ENCODE data around the gene SLC2A6. TPM values are rescaled to one million over a fixed set of nuclear protein-coding genes. Genes with fewer than 3 reads are reported as not detected.

The SLC2A6 gene
- total RNA-seq, 1 donor from 2014 or later, result 3.9 TPM

- no peak for DNase-seq (ENCODE audit: low spot score)
Measured at GRCh38 chr9:133477992-133478850, 678 bp downstream of the SLC2A6 start.

GRCh38 chr9:133477461-133477860 is 1.4 kb downstream of the SLC2A6 start:
- DNase-seq (ENCODE audit: low spot score), result no peak

GRCh38 chr9:133476941-133477340 is 2.0 kb downstream of the SLC2A6 start:
- no peak for DNase-seq (ENCODE audit: low spot score)

- DNase-seq (ENCODE audit: low spot score), result no peak
Measured at GRCh38 chr9:133476036-133476931, 2.6 kb downstream of the SLC2A6 start.

- no peak for DNase-seq (ENCODE audit: low spot score)
Measured at GRCh38 chr9:133475292-133476012, 3.4 kb downstream of the SLC2A6 start.

GRCh38 chr9:133474853-133475252 is 4.0 kb downstream of the SLC2A6 start:
- no peak for DNase-seq (ENCODE audit: low spot score)

- no peak for DNase-seq (ENCODE audit: low spot score)
Measured at GRCh38 chr9:133474215-133474614, 4.7 kb downstream of the SLC2A6 start.

GRCh38 chr9:133473743-133474142 is 5.2 kb downstream of the SLC2A6 start:
- DNase-seq (ENCODE audit: low spot score), result no peak

- DNase-seq (ENCODE audit: low spot score), result no peak
Measured at GRCh38 chr9:133472753-133473378, 6.0 kb downstream of the SLC2A6 start.

- no peak for DNase-seq (ENCODE audit: low spot score)
Measured at GRCh38 chr9:133472277-133472645, 6.6 kb downstream of the SLC2A6 start.

GRCh38 chr9:133471551-133472276 is 7.2 kb downstream of the SLC2A6 start:
- DNase-seq (ENCODE audit: low spot score), result no peak

GRCh38 chr9:133470988-133471387 is 7.9 kb downstream of the SLC2A6 start:
- DNase-seq (ENCODE audit: low spot score), result no peak

- DNase-seq (ENCODE audit: low spot score), result no peak
Measured at GRCh38 chr9:133470427-133470924, 8.4 kb downstream of the SLC2A6 start.

- DNase-seq (ENCODE audit: low spot score), result no peak
Measured at GRCh38 chr9:133468777-133469421, 10.0 kb downstream of the SLC2A6 start.

GRCh38 chr9:133468374-133468773 is 10.5 kb downstream of the SLC2A6 start:
- DNase-seq (ENCODE audit: low spot score), result no peak

- no peak for DNase-seq (ENCODE audit: low spot score)
Measured at GRCh38 chr9:133467101-133467500, 11.8 kb downstream of the SLC2A6 start.

GRCh38 chr9:133465984-133466383 is 12.9 kb downstream of the SLC2A6 start:
- DNase-seq (ENCODE audit: low spot score), result no peak

GRCh38 chr9:133464638-133465037 is 14.3 kb downstream of the SLC2A6 start:
- DNase-seq (ENCODE audit: low spot score), result no peak

- no peak for DNase-seq (ENCODE audit: low spot score)
Measured at GRCh38 chr9:133463864-133464615, 14.9 kb downstream of the SLC2A6 start.

Data from mesenteric fat pad (tissue), 1 donor.